Islet precursor cell (in vitro differentiated cells): Measurements from ENCODE around the gene CHRNA9.
A peak's percentile ranks its signal among the peaks of the same experiment; 100 is the strongest.
"Not testable (repeated sequence)": the region's sequence is repeated elsewhere in the genome, so short reads cannot be mapped to it uniquely, and the experiment has no call there.

ENCODE experiments used
- DNase-seq: peaks from one replicate; pipeline ENCODE4 v3.0.0-alpha.2; 2018

CHRNA9 gene

GRCh38 chr4:40349561-40350198 lies 14.5 kb downstream of the CHRNA9 start:
- DNase-seq: no peak

- DNase-seq: no peak
Measured at GRCh38 chr4:40350627-40351227, 15.6 kb downstream of the CHRNA9 start.

GRCh38 chr4:40354158-40354557 lies 19.0 kb downstream of the CHRNA9 start:
- DNase-seq: no peak

GRCh38 chr4:40355131-40355530 lies 20.0 kb downstream of the CHRNA9 start:
- no peak for DNase-seq

- DNase-seq: peak; percentile 52
Measured at GRCh38 chr4:40357738-40358137, 22.6 kb downstream of the CHRNA9 start.

- DNase-seq: no peak
Measured at GRCh38 chr4:40361338-40361737, 26.2 kb downstream of the CHRNA9 start.

- DNase-seq: peak; percentile 64
Measured at GRCh38 chr4:40363382-40363920, 28.3 kb downstream of the CHRNA9 start.

- DNase-seq: no peak
Measured at GRCh38 chr4:40363945-40364344, 28.8 kb downstream of the CHRNA9 start.

GRCh38 chr4:40365766-40366165 lies 30.6 kb downstream of the CHRNA9 start:
- no peak for DNase-seq

GRCh38 chr4:40367451-40367850 lies 32.3 kb downstream of the CHRNA9 start:
- DNase-seq: no peak

- DNase-seq: no peak
Measured at GRCh38 chr4:40369437-40370274, 34.5 kb downstream of the CHRNA9 start.

- DNase-seq: no peak
Measured at GRCh38 chr4:40372651-40373050, 37.5 kb downstream of the CHRNA9 start.

GRCh38 chr4:40373636-40374035 lies 38.5 kb downstream of the CHRNA9 start:
- no peak for DNase-seq

GRCh38 chr4:40375095-40375494 lies 40.0 kb downstream of the CHRNA9 start:
- DNase-seq: no peak

- no peak for DNase-seq
Measured at GRCh38 chr4:40375620-40376019, 40.5 kb downstream of the CHRNA9 start.

- no peak for DNase-seq
Measured at GRCh38 chr4:40377512-40378365, 42.6 kb downstream of the CHRNA9 start.

GRCh38 chr4:40378619-40379018 lies 43.5 kb downstream of the CHRNA9 start:
- DNase-seq: no peak

GRCh38 chr4:40379248-40379647 lies 44.1 kb downstream of the CHRNA9 start:
- DNase-seq: no peak

GRCh38 chr4:40380647-40381046 lies 45.5 kb downstream of the CHRNA9 start:
- DNase-seq: no peak

GRCh38 chr4:40388239-40388638 lies 53.1 kb downstream of the CHRNA9 start:
- DNase-seq: peak; percentile 65

- DNase-seq: no peak
Measured at GRCh38 chr4:40389986-40390385, 54.9 kb downstream of the CHRNA9 start.

GRCh38 chr4:40392241-40392640 lies 57.1 kb downstream of the CHRNA9 start:
- DNase-seq: not testable (repeated sequence)

GRCh38 chr4:40394236-40394635 lies 59.1 kb downstream of the CHRNA9 start:
- no peak for DNase-seq
